Measurements from ENCODE around the gene UVSSA. TPM values are rescaled to one million over a fixed set of nuclear protein-coding genes. Genes with fewer than 3 reads are reported as not detected.

Gene UVSSA, protein sequence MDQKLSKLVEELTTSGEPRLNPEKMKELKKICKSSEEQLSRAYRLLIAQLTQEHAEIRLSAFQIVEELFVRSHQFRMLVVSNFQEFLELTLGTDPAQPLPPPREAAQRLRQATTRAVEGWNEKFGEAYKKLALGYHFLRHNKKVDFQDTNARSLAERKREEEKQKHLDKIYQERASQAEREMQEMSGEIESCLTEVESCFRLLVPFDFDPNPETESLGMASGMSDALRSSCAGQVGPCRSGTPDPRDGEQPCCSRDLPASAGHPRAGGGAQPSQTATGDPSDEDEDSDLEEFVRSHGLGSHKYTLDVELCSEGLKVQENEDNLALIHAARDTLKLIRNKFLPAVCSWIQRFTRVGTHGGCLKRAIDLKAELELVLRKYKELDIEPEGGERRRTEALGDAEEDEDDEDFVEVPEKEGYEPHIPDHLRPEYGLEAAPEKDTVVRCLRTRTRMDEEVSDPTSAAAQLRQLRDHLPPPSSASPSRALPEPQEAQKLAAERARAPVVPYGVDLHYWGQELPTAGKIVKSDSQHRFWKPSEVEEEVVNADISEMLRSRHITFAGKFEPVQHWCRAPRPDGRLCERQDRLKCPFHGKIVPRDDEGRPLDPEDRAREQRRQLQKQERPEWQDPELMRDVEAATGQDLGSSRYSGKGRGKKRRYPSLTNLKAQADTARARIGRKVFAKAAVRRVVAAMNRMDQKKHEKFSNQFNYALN
- total RNA-seq (10 to 100 TPM in 2 of 4 donors, 1 to 10 TPM in 2; 7.1 to 17.4 (median 10.4) TPM), polyA plus RNA-seq (10 to 100 TPM in 1 of 3 donors, 1 to 10 TPM in 2; 1.8 to 18.7 (median 4.6) TPM)

GRCh38 chr4:1346781-1347409 lies at the start of gene UVSSA:
Gene UVSSA, plus strand, starts transcription at chr4:1347208. Its CDS starts 884 bp downstream, at chr4:1348092.
- TF ChIP-seq EP300 (IDR thresholded peaks at IDR 0.05) (peak in 1 of 4 donors; percentile 82), POLR2A (IDR thresholded peaks at IDR 0.05) (peak in 1 of 2 donors; percentile 17), POLR2AphosphoS5 (IDR thresholded peaks at IDR 0.05) (peak; percentile 89 to 96 (median 94))
- TF ChIP-seq, protein P1, sequence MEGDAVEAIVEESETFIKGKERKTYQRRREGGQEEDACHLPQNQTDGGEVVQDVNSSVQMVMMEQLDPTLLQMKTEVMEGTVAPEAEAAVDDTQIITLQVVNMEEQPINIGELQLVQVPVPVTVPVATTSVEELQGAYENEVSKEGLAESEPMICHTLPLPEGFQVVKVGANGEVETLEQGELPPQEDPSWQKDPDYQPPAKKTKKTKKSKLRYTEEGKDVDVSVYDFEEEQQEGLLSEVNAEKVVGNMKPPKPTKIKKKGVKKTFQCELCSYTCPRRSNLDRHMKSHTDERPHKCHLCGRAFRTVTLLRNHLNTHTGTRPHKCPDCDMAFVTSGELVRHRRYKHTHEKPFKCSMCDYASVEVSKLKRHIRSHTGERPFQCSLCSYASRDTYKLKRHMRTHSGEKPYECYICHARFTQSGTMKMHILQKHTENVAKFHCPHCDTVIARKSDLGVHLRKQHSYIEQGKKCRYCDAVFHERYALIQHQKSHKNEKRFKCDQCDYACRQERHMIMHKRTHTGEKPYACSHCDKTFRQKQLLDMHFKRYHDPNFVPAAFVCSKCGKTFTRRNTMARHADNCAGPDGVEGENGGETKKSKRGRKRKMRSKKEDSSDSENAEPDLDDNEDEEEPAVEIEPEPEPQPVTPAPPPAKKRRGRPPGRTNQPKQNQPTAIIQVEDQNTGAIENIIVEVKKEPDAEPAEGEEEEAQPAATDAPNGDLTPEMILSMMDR (IDR thresholded peaks at IDR 0.05) = no peak
- peaks cover 0 to 11% (median 7%) of the 10 kb centered on the region in 4 donors for H3K36me3 ChIP-seq
- WGBS, 2 donors = 0 to 1% methylated on average over 76 of the region's 76 CpGs
- H3K27ac ChIP-seq = peak within 1 kb of the TSS; percentile 97 to 100 (median 98)
- peak within 1 kb of the TSS; percentile 58 to 76 (median 69) for H3K4me3 ChIP-seq
- H3K27me3 ChIP-seq = no peaks in the 10 kb centered on the region
- H3K9me3 ChIP-seq = no peaks in the 10 kb centered on the region
- intact Hi-C loops (cut with DNase I) = loop anchor here (1.0 to 10.0 kb wide), 5 partner anchors 38 to 365 kb away; partner anchors contain the start of genes CTBP1, MAEA and SLBP
- H3K4me1 ChIP-seq = peaks cover 0 to 45% (median 30%) of the 10 kb centered on the region in 4 donors
- peak; percentile 100 for DNase-seq

GRCh38 chr4:1297456-1298325 lies 49.3 kb upstream of the UVSSA start:
- H3K27me3 ChIP-seq = no peaks in the 10 kb centered on the region
- no peaks in the 10 kb centered on the region for H3K9me3 ChIP-seq
- no peak for TF ChIP-seq EP300 (IDR thresholded peaks at IDR 0.05)
- TF ChIP-seq POLR2A (IDR thresholded peaks at IDR 0.05) = no peak
- no peak for TF ChIP-seq POLR2AphosphoS5 (IDR thresholded peaks at IDR 0.05)
- TF ChIP-seq, protein P1 (IDR thresholded peaks at IDR 0.05) = no peak
- intact Hi-C loops (cut with DNase I) = no loop called here
- peak; percentile 50 for DNase-seq
- 94 to 95% methylated on average over 32 of the region's 32 CpGs for WGBS, 2 donors
- H3K4me1 ChIP-seq = peaks cover 0 to 29% (median 21%) of the 10 kb centered on the region in 4 donors
- H3K4me3 ChIP-seq = no peak overlapping the region
- H3K27ac ChIP-seq = no peak overlapping the region
- H3K36me3 ChIP-seq = peaks cover 0 to 49% (median 9%) of the 10 kb centered on the region in 4 donors

GRCh38 chr4:1298461-1298860 lies 48.5 kb upstream of the UVSSA start:
- TF ChIP-seq POLR2A (IDR thresholded peaks at IDR 0.05) (no peak), POLR2AphosphoS5 (IDR thresholded peaks at IDR 0.05) (no peak), EP300 (IDR thresholded peaks at IDR 0.05) (no peak)
- TF ChIP-seq, protein P1 (IDR thresholded peaks at IDR 0.05) = no peak
- DNase-seq = no peak
- Histone ChIP-seq H3K4me3 (no peak overlapping the region), H3K9me3 (no peaks in the 10 kb centered on the region), H3K36me3 (peaks cover 0 to 49% (median 9%) of the 10 kb centered on the region in 4 donors), H3K4me1 (peaks cover 0 to 24% (median 18%) of the 10 kb centered on the region in 4 donors), H3K27ac (no peak overlapping the region), H3K27me3 (no peaks in the 10 kb centered on the region)
- WGBS, 2 donors = 95 to 96% methylated on average over 7 of the region's 7 CpGs
- intact Hi-C loops (cut with DNase I) = no loop called here

All from sigmoid colon (tissue), 7 donors.